Naive thymus-derived CD4-positive, alpha-beta T cell (primary cell): ENCODE results near the gene TELO2. TPM values are rescaled to one million over a fixed set of nuclear protein-coding genes. Genes with fewer than 3 reads are reported as not detected.
A peak's percentile ranks its signal among the peaks of the same experiment; 100 is the strongest.

Source experiments
- ATAC-seq: fragments of 150-1000 bp; cut with Tn5 transposase; 2 replicates; pipeline ENCODE4 v1.10.0; 2021; ENCODE audit warnings: mild to moderate bottlenecking, moderate library complexity
- CTCF ChIA-PET: fragments of 350-600 bp; sonication (Branson Sonifier 250); formaldehyde crosslinking; loops from one replicate; lab custom pipeline; 2021; ENCODE audit warnings: antibody characterized with exemption; lab: Charles Lee
- POLR2A ChIA-PET: fragments of 350-600 bp; sonication (Branson Sonifier 250); formaldehyde crosslinking; loops from one replicate; lab custom pipeline; 2021; ENCODE audit warnings: antibody characterized with exemption, inconsistent platforms; lab: Charles Lee
- DNase-seq, 9 donors: peaks; one replicate each; pipeline versions ENCODE4 v3.0.0 to v3.0.0-alpha.2; 2020 to 2022; ENCODE audit warnings: mixed read lengths in 1 of 9
- H3K27ac ChIP-seq: one replicate; pipeline ENCODE4 v1.7.0; 2013; ENCODE audit warnings: mild to moderate bottlenecking, low read depth, low read length, moderate library complexity
- H3K27me3 ChIP-seq, 2 donors: one replicate each; pipeline ENCODE4 v1.7.0; 2013; ENCODE audit warnings: low read length in 2 of 2, mild to moderate bottlenecking in 2 of 2, moderate library complexity in 2 of 2; ENCODE audit not compliant: control insufficient read depth in 2 of 2, insufficient read depth in 2 of 2
- H3K36me3 ChIP-seq, 3 experiments: 1 replicate in 2 of 3; 2 replicates in 1 of 3; pipeline ENCODE4 v1.7.0; 2013; ENCODE audit warnings: low read length in 3 of 3, mild to moderate bottlenecking in 3 of 3, moderate library complexity in 1 of 3; ENCODE audit not compliant: insufficient read depth in 3 of 3, control insufficient read depth in 2 of 3
- H3K4me1 ChIP-seq, 2 donors: one replicate each; pipeline ENCODE4 v1.7.0; 2013; ENCODE audit warnings: low read length in 2 of 2, mild to moderate bottlenecking in 2 of 2, moderate library complexity in 1 of 2; ENCODE audit not compliant: control insufficient read depth in 2 of 2, insufficient read depth in 2 of 2
- H3K4me3 ChIP-seq: 2 replicates; pipeline ENCODE4 v1.7.0; 2013; ENCODE audit warnings: mild to moderate bottlenecking, low read length
- H3K9me3 ChIP-seq, 3 experiments: 1 replicate in 2 of 3; 2 replicates in 1 of 3; pipeline ENCODE4 v1.7.0; 2013; ENCODE audit warnings: low read length in 3 of 3; ENCODE audit not compliant: control insufficient read depth in 2 of 3
- H3K27ac Mint-ChIP-seq, 9 donors: one replicate each; pipeline ENCODE4 v1.8.0; 2020 to 2022; ENCODE audit warnings: mixed read lengths in 9 of 9, mild to moderate bottlenecking in 8 of 9, moderate library complexity in 5 of 9, inconsistent platforms in 2 of 9
- H3K27me3 Mint-ChIP-seq, 5 donors: one replicate each; pipeline ENCODE4 v1.8.0; 2021 to 2022; ENCODE audit warnings: mixed read lengths in 5 of 5, mild to moderate bottlenecking in 1 of 5
- H3K36me3 Mint-ChIP-seq, 5 donors: one replicate each; pipeline ENCODE4 v1.8.0; 2020 to 2022; ENCODE audit warnings: mixed read lengths in 5 of 5, mild to moderate bottlenecking in 3 of 5, inconsistent platforms in 1 of 5
- H3K4me1 Mint-ChIP-seq, 7 donors: one replicate each; pipeline ENCODE4 v1.8.0; 2020 to 2022; ENCODE audit warnings: mixed read lengths in 7 of 7, mild to moderate bottlenecking in 3 of 7, inconsistent platforms in 1 of 7
- H3K4me3 Mint-ChIP-seq, 10 donors: one replicate each; pipeline ENCODE4 v1.8.0; 2020 to 2022; ENCODE audit warnings: mild to moderate bottlenecking in 10 of 10, mixed read lengths in 10 of 10, moderate library complexity in 6 of 10, inconsistent platforms in 2 of 10
- H3K9me3 Mint-ChIP-seq, 11 donors: one replicate each; pipeline ENCODE4 v1.8.0; 2020 to 2022; ENCODE audit warnings: mixed read lengths in 11 of 11, mild to moderate bottlenecking in 4 of 11, inconsistent platforms in 1 of 11, moderate library complexity in 1 of 11
- intact Hi-C, 2 donors: fragments of 100-400 bp; cut with micrococcal nuclease; formaldehyde crosslinking; loops; one replicate each; pipeline ENCODE4 v1.15.1; 2023
- polyA plus RNA-seq, 2 donors: library from polyadenylated mRNA; unstranded; fragments of 300-500 nt; fragmentation: Illumina TruSeq; gene quantifications; one replicate each; pipeline ENCODE4 v1.2.3, GENCODE V29; 2021
- total RNA-seq, 6 experiments: library from RNA in 5 of 6; stranded (reverse) in 5 of 6; gene quantifications; 1 replicate in 5 of 6; 2 replicates in 1 of 6; pipeline ENCODE4 v1.2.3 and lab custom pipeline; 2021 to 2026

Gene TELO2
- total and polyA plus RNA-seq, 7 experiments from 2014 or later: 10.5 to 58.9 (median 50.2) TPM

DNA sequence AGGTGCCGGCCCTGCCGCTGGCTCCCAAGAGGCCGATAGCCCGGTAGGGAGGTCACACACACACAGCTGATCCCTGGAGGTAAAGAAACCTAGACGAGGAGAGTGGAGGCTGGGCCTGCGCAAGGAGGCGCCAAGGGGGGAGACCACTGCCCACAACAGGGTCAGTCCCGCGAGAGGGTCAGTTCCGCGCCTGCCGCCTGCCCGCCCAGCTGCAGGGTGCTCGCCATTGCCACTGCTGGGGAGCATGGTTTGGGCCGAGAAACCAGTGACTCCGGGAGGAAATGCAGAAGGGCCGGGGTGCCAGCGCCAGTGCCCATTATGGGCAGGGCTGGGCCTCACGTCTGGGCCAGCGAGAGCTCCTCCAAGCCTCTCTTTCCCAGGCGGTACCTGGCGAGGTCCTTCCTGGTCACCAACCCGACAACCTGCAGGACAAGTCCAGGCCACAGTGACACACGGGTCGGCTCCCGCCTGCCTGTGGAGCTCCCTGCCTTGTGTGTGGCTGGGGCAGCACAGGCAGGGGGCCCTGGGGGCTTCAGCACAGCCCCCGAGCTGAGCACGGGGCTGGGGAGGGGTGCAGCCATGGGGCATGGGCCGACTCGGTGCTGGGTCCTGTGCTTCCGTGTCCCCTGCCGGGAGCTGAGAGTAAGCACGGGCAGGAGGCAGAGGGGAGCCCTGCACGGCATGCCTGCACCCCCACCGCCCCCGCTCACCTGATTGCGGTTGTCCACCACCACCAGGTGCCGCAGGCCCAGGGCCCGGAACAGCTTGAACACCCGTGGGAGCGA is 46.7 kb upstream of the TELO2 start:
- Mint-ChIP-seq H3K4me1 (no peaks in the 10 kb centered on the region), H3K36me3 (peaks cover 0 to 7% (median 0%) of the 10 kb centered on the region in 5 donors), H3K4me3 (no peak overlapping the region), H3K27ac (no peak overlapping the region), H3K27me3 (no peaks in the 10 kb centered on the region), H3K9me3 (no peaks in the 10 kb centered on the region)
- peaks cover 0 to 59% (median 0%) of the 10 kb centered on the region in 3 experiments for H3K36me3 ChIP-seq
- DNase-seq (no peak), ATAC-seq (no peak)
- no peaks in the 10 kb centered on the region for H3K27me3 ChIP-seq
- H3K9me3 ChIP-seq: no peaks in the 10 kb centered on the region
- no peak overlapping the region for H3K4me3 ChIP-seq
- no peak overlapping the region for H3K27ac ChIP-seq
- POLR2A ChIA-PET: no interaction called here
- H3K4me1 ChIP-seq: no peaks in the 10 kb centered on the region
- CTCF ChIA-PET: no interaction called here
- intact Hi-C loops: no loop called here

DNA sequence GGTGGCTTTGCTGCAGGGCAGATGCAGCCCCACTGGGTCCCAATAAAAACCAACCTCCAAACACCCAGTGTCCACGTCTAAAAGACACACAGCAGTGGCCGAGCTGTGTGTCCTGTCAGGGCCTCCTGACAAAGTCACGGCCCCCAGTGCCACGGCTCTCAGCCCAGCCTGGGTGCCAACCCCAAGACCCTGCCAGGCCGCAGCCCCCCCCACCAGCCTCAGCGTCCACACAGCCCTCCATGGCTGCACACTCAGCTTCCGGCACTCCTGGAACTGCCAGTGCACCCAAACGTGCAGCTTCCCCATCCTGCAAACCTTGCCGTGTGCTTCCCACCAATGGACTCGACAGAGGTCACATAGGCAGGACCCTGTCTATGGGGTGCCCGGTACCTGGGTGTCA is 45.2 kb upstream of the TELO2 start:
- Mint-ChIP-seq H3K27me3 (no peaks in the 10 kb centered on the region), H3K27ac (no peak overlapping the region), H3K36me3 (peaks cover 0 to 7% (median 0%) of the 10 kb centered on the region in 5 donors), H3K4me1 (no peaks in the 10 kb centered on the region), H3K9me3 (no peaks in the 10 kb centered on the region), H3K4me3 (no peak overlapping the region)
- Histone ChIP-seq H3K36me3 (peaks cover 0 to 74% (median 0%) of the 10 kb centered on the region in 3 experiments), H3K9me3 (no peaks in the 10 kb centered on the region), H3K4me1 (no peaks in the 10 kb centered on the region), H3K4me3 (no peak overlapping the region), H3K27ac (no peak overlapping the region), H3K27me3 (no peaks in the 10 kb centered on the region)
- ChIA-PET POLR2A (no interaction called here), CTCF (no interaction called here)
- intact Hi-C loops: no loop called here
- ATAC-seq (no peak), DNase-seq (no peak)

DNA sequence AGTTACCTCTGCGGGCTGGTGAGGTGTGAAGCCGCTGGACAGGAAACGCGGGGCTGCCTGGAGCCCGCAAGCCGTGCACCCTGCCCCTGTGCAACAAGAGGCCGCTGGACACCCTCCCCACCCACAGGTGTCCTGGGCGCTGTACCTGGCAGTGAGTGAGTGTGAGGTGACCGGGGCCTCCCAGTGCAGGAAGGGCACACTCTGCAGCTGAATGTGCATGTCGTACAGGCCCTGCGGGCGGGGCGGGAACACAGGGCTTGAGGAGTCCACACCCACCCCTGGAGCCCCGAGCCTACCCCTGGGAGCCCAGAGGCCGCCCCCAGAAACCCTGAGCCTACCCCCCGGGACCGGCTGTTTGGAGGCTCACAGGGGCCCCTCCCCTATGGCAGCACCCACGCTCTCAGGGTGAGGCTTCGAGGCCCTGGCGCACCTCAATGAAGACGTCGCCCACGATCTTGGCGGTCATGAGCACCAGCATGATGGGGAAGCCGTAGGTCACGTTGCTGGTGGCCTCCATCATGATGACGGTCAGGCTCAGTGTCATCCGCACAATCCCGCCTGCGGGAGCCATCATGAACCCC is 44.5 kb upstream of the TELO2 start:
- Histone ChIP-seq H3K27me3 (no peaks in the 10 kb centered on the region), H3K36me3 (peaks cover 0 to 81% (median 3%) of the 10 kb centered on the region in 3 experiments), H3K9me3 (no peaks in the 10 kb centered on the region), H3K27ac (no peak overlapping the region), H3K4me3 (no peak overlapping the region), H3K4me1 (no peaks in the 10 kb centered on the region)
- ATAC-seq: no peak
- Mint-ChIP-seq H3K27me3 (no peaks in the 10 kb centered on the region), H3K4me1 (no peaks in the 10 kb centered on the region), H3K9me3 (no peaks in the 10 kb centered on the region), H3K36me3 (peaks cover 0 to 7% (median 0%) of the 10 kb centered on the region in 5 donors), H3K4me3 (no peak overlapping the region), H3K27ac (no peak overlapping the region)
- no peak for DNase-seq
- intact Hi-C loops: no loop called here
- ChIA-PET POLR2A (no interaction called here), CTCF (no interaction called here)

DNA sequence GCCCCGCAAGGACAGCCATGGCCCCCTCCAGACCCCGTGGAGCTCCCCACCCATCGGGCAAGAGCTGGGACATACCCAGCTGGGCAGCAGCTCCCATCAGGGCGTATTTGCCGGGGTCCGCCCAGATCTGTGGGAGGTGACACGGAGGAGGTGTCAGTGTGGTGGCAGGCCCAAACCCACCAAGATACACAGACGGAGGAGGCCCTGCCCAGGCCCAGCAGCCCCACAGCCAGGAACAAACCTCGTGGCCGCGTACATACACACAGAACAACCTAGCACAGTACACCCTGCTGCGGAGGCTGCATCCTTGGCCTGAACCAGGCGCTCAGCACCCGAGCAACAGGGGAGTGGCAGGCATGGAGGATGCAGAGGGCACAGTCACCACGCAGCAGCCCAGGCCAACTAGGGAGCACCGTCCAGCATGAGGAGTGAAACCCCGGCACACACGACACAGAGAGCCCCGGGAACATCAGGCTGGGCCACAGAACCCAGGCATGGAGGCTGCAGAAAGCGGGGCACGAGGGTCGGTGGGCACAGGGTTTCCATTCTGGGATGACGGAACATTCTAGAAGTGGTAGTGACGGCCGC is 43.9 kb upstream of the TELO2 start:
- Mint-ChIP-seq H3K4me1 (no peaks in the 10 kb centered on the region), H3K4me3 (no peak overlapping the region), H3K9me3 (no peaks in the 10 kb centered on the region), H3K36me3 (peaks cover 0 to 7% (median 0%) of the 10 kb centered on the region in 5 donors), H3K27ac (no peak overlapping the region), H3K27me3 (no peaks in the 10 kb centered on the region)
- ATAC-seq: no peak
- CTCF ChIA-PET: no interaction called here
- intact Hi-C loops: no loop called here
- POLR2A ChIA-PET: no interaction called here
- H3K27me3 ChIP-seq: no peaks in the 10 kb centered on the region
- H3K4me1 ChIP-seq: no peaks in the 10 kb centered on the region
- no peak for DNase-seq
- no peak overlapping the region for H3K27ac ChIP-seq
- H3K36me3 ChIP-seq: peaks cover 0 to 87% (median 4%) of the 10 kb centered on the region in 3 experiments
- no peak overlapping the region for H3K4me3 ChIP-seq
- H3K9me3 ChIP-seq: no peaks in the 10 kb centered on the region

DNA sequence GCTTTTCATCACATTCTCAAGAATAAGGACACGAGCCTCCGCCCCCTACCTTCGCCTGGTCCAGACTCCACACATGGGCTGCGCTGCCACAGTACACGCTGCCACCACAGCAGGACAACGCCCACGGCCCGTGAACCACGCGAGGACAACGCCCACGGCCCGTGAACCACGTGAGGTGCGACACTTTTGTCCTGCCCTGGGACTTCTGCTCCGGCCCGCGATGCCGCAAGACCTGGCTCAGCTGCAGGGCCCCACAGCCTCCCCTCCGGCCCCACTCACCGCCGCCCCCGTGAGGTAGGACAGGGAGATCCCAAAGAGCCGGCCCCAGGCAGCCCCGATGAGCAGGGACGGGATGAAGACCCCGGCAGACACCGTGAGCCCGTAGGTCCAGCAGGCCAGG is 42.9 kb upstream of the TELO2 start:
- Histone ChIP-seq H3K36me3 (peaks cover 0 to 97% (median 4%) of the 10 kb centered on the region in 3 experiments), H3K27ac (no peak overlapping the region), H3K9me3 (no peaks in the 10 kb centered on the region), H3K4me1 (no peaks in the 10 kb centered on the region), H3K4me3 (no peak overlapping the region), H3K27me3 (no peaks in the 10 kb centered on the region)
- Mint-ChIP-seq H3K27me3 (no peaks in the 10 kb centered on the region), H3K4me3 (no peak overlapping the region), H3K9me3 (no peaks in the 10 kb centered on the region), H3K4me1 (no peaks in the 10 kb centered on the region), H3K27ac (peak overlapping the region in 1 of 9 donors; percentile 59), H3K36me3 (peaks cover 0 to 7% (median 0%) of the 10 kb centered on the region in 5 donors)
- ChIA-PET CTCF (no interaction called here), POLR2A (no interaction called here)
- DNase-seq (no peak), ATAC-seq (no peak)
- intact Hi-C loops: no loop called here

DNA sequence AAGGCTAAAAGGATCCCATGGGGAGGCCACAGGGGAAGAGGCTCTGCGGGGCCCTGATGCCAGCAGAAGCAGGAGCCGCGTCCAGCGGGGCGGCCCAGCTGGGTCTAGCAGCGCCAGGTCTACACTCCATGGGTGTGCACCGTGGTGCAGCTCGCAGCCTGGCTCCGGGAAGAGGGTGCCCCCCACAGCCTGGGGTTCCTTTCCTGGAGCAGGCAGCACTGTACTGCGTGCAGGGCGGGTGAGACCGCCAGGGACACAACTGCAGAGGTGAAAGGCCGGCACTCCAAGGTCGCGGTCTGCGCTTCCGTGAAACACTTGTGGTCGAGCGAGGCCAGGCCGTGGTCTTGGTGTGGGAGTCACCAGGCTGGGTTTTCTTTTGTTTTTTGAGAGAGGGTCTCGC is 42.3 kb upstream of the TELO2 start:
- H3K27ac Mint-ChIP-seq: no peak overlapping the region
- Histone ChIP-seq H3K27ac (no peak overlapping the region), H3K4me1 (no peaks in the 10 kb centered on the region), H3K9me3 (no peaks in the 10 kb centered on the region), H3K4me3 (no peak overlapping the region), H3K27me3 (no peaks in the 10 kb centered on the region), H3K36me3 (peaks cover 0 to 98% (median 4%) of the 10 kb centered on the region in 3 experiments)
- H3K9me3 Mint-ChIP-seq: no peaks in the 10 kb centered on the region
- ChIA-PET CTCF (no interaction called here), POLR2A (no interaction called here)
- H3K36me3 Mint-ChIP-seq: peaks cover 0 to 7% (median 0%) of the 10 kb centered on the region in 5 donors
- no peak for ATAC-seq
- no peaks in the 10 kb centered on the region for H3K27me3 Mint-ChIP-seq
- no peaks in the 10 kb centered on the region for H3K4me1 Mint-ChIP-seq
- H3K4me3 Mint-ChIP-seq: no peak overlapping the region
- DNase-seq: no peak
- intact Hi-C loops: no loop called here
